Activated CD8-positive, alpha-beta T cell treated with anti-CD3 and anti-CD28 coated beads for 36 hours (primary cell): Measurements from ENCODE around the gene ADD1. TPM values are rescaled to one million over a fixed set of nuclear protein-coding genes. Genes with fewer than 3 reads are reported as not detected.

Experiments used
- ATAC-seq: fragments of 200-7000 bp; cut with Tn5 transposase; one replicate; pipeline ENCODE4 v1.10.0; 2021; ENCODE audit warnings: mild to moderate bottlenecking, moderate library complexity
- CTCF ChIA-PET: fragments of 350-600 bp; sonication (Branson Sonifier 250); formaldehyde crosslinking; loops from one replicate; lab custom pipeline; 2021; ENCODE audit warnings: antibody characterized with exemption; lab: Charles Lee
- POLR2A ChIA-PET: fragments of 350-600 bp; sonication (Branson Sonifier 250); formaldehyde crosslinking; loops from one replicate; lab custom pipeline; 2021; ENCODE audit warnings: antibody characterized with exemption; lab: Charles Lee
- DNase-seq: peaks from one replicate; pipeline ENCODE4 v3.0.0-alpha.2; 2020
- H3K27ac Mint-ChIP-seq: one replicate; pipeline ENCODE4 v1.8.0; 2021; ENCODE audit warnings: mild to moderate bottlenecking, mixed read lengths
- H3K27me3 Mint-ChIP-seq: one replicate; pipeline ENCODE4 v1.8.0; 2021; ENCODE audit warnings: mixed read lengths
- H3K36me3 Mint-ChIP-seq: one replicate; pipeline ENCODE4 v1.8.0; 2021; ENCODE audit warnings: low read depth, mixed read lengths
- H3K4me1 Mint-ChIP-seq: one replicate; pipeline ENCODE4 v1.8.0; 2021; ENCODE audit warnings: low read depth, mixed read lengths
- H3K4me3 Mint-ChIP-seq: one replicate; pipeline ENCODE4 v1.8.0; 2021; ENCODE audit warnings: mild to moderate bottlenecking, moderate library complexity, mixed read lengths
- H3K9me3 Mint-ChIP-seq: one replicate; pipeline ENCODE4 v1.8.0; 2021; ENCODE audit warnings: mixed read lengths
- intact Hi-C: fragments of 100-400 bp; cut with micrococcal nuclease; formaldehyde crosslinking; loops from one replicate; pipeline ENCODE4 v1.10.0; 2022
- total RNA-seq, 2 experiments: library from RNA; stranded (reverse); gene quantifications; one replicate each; pipeline ENCODE4 v1.2.3, GENCODE V29; 2021
- TF ChIP-seq, protein P1 (sequence below): fragments of 200-600 bp; IDR thresholded peaks from one replicate; pipeline ENCODE4 v1.8.0; 2022; ENCODE audit warnings: antibody characterized with exemption, mild to moderate bottlenecking

ADD1 gene
- total RNA-seq, 2 experiments from 2014 or later = 149 to 154 TPM

DNA sequence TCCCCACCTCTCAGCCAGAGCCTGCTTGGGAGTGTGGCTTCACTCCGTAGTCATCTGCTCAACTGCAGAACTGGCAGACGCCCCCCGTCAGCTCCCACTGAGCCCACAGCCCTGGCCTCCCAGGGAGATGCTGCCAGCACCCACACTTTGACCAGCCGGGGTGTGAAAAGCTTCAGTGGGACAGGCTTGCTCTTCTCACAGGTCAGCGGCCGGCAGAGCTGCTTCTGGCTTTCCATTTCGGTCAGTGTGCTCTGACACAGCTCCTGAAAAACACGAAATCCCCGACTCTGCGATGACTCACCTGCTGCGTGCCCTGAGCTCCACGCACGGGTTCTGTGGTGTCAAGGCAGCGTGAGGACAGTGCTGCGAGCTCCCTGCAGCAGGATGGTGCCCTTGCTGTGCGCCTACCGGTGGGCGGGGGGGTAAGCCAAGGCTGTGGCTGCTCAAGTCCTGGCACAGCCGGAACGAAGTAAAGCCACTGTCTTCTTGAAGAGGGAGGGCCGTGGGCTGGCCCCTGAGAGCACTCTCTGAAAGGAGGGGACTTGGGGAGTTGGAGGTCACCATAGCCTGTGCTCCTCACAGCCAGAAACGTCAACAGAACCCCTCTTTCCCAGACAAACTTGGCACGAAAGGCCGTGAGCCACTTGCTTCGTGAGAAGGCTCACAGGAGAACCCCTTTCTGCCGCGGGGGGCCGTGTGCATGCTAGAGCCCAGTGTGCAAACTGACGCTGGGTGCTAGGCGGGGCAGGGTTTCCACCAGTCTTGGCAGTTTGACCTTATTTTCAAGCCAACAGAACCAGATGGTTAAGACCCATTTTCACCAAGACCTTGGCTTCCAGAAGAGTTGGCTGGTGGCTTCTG, 96.0 kb downstream of the ADD1 start:
- intact Hi-C loops = loop anchor here (5.0 kb wide), 3 partner anchors 92 to 192 kb away; no protein-coding TSS in a partner anchor
- Mint-ChIP-seq H3K27ac (peak overlapping the region; percentile 64), H3K36me3 (peaks cover 73% of the 10 kb centered on the region), H3K9me3 (no peaks in the 10 kb centered on the region), H3K27me3 (no peaks in the 10 kb centered on the region), H3K4me1 (peaks cover 60% of the 10 kb centered on the region), H3K4me3 (no peak overlapping the region)
- ChIA-PET POLR2A (interaction anchor here (1.4 to 7.6 kb wide), 2 partner anchors 10 to 23 kb away, joined by 5 to 121 read pairs; no protein-coding TSS in a partner anchor), CTCF (interaction anchor here (1.0 to 6.2 kb wide), 2 partner anchors 9 to 14 kb away, joined by 4 to 59 read pairs; no protein-coding TSS in a partner anchor)
- ATAC-seq (no peak), DNase-seq (peak; percentile 26)
- TF ChIP-seq, protein P1, sequence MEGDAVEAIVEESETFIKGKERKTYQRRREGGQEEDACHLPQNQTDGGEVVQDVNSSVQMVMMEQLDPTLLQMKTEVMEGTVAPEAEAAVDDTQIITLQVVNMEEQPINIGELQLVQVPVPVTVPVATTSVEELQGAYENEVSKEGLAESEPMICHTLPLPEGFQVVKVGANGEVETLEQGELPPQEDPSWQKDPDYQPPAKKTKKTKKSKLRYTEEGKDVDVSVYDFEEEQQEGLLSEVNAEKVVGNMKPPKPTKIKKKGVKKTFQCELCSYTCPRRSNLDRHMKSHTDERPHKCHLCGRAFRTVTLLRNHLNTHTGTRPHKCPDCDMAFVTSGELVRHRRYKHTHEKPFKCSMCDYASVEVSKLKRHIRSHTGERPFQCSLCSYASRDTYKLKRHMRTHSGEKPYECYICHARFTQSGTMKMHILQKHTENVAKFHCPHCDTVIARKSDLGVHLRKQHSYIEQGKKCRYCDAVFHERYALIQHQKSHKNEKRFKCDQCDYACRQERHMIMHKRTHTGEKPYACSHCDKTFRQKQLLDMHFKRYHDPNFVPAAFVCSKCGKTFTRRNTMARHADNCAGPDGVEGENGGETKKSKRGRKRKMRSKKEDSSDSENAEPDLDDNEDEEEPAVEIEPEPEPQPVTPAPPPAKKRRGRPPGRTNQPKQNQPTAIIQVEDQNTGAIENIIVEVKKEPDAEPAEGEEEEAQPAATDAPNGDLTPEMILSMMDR = no peak

DNA sequence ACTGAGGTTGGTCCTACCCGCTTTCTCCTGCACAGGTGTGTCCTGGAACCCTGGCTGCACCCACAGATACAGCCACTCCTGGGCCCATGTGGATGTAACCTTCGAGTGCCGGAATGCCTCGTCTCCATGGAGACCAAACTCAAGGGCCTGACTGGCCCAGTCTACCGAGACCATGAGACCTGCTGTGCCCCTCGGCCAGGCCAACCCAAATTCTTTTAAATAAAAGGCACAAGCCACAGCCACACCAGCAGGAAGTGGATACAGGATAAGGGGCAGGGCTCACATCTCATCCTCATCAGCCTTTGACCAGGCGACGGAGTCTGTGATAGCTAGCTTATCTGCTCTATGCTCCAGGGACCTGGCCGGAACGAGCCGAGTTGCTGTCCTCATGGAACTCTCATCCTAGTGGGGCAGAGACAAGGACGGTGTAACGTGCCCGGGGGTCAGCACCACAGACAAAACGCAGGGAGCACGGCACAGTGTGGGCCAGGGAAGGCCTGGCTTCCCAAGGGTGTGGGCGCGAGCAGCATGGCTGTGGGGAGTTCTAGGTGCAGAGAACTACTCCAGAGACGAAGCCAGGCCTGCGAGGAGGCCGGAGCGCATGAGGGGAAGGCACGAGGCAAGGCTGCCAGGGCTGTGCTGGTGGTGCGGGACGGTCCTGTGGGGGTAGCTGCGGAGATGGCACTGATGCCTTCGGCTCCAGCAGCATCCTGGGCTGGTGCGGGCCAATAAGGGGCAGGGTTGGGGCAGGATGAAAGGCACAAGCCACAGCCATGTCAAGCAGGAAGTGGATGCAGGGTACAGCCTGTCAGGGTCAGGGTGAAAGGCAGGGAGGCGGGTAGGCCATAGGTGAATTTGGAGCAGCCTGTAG, 96.9 kb downstream of the ADD1 start:
- ChIA-PET POLR2A (interaction anchor here (7.6 kb wide), 1 partner anchor 10 kb away, joined by 121 read pairs; no protein-coding TSS in a partner anchor), CTCF (interaction anchor here (0.9 to 6.2 kb wide), 2 partner anchors 13 to 14 kb away, joined by 3 to 59 read pairs; no protein-coding TSS in a partner anchor)
- DNase-seq (no peak), ATAC-seq (no peak)
- intact Hi-C loops = no loop called here
- Mint-ChIP-seq H3K27me3 (no peaks in the 10 kb centered on the region), H3K36me3 (peaks cover 77% of the 10 kb centered on the region), H3K4me1 (peaks cover 66% of the 10 kb centered on the region), H3K4me3 (no peak overlapping the region), H3K27ac (peak overlapping the region; percentile 64), H3K9me3 (no peaks in the 10 kb centered on the region)
- TF ChIP-seq, protein P1 = no peak

DNA sequence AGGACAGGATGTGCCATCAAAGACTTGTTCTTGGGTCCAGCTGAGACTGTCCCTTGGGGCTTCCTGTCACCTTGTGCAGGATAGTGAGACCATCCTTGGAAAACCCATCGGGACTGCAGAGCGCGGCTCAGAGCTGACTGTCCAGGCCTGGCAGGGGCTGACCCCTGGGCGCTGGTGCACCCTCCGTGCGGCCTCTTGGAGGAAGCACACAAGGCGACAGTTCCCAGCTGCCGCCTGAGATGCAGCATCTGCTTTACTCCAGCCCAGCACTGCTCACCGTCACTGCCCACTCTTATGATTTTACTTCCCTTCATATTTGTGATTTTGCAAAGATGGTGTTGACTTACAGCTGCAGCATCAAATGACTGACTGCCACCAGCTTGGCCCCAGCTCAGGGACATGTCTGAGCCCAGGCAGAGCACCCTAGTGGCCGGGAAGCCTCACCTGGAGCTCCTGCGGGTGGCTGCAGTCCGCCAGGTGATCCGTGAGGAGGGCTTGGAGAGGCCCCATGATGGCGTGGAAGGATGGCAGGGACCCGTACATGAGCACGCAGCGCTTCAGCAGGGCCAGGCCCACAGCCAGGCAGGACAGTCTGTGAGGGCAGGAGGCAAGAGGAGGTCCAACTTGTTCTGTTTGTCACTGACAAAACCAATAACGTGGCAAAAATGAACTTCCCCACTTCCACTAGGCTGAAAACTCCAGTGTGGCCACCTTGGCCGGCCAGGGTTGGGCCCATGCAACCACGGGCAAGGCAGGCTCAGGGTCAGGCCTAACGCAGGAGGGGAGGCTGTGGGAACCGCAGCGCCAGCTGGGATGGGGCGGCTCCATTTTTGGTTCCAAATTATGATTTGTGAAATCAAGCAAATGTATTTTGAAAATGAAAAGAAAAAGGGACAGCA, 97.7 kb downstream of the ADD1 start:
- no peak for ATAC-seq
- TF ChIP-seq, protein P1 = no peak
- no peaks in the 10 kb centered on the region for H3K27me3 Mint-ChIP-seq
- peak overlapping the region; percentile 64 for H3K27ac Mint-ChIP-seq
- peaks cover 73% of the 10 kb centered on the region for H3K36me3 Mint-ChIP-seq
- intact Hi-C loops = no loop called here
- H3K4me3 Mint-ChIP-seq = no peak overlapping the region
- DNase-seq = no peak
- CTCF ChIA-PET = interaction anchor here (0.9 kb wide), 1 partner anchor 13 kb away, joined by 3 read pairs; no protein-coding TSS in a partner anchor
- POLR2A ChIA-PET = interaction anchor here (7.6 kb wide), 1 partner anchor 9 kb away, joined by 121 read pairs; no protein-coding TSS in a partner anchor
- H3K9me3 Mint-ChIP-seq = no peaks in the 10 kb centered on the region
- peaks cover 62% of the 10 kb centered on the region for H3K4me1 Mint-ChIP-seq

DNA sequence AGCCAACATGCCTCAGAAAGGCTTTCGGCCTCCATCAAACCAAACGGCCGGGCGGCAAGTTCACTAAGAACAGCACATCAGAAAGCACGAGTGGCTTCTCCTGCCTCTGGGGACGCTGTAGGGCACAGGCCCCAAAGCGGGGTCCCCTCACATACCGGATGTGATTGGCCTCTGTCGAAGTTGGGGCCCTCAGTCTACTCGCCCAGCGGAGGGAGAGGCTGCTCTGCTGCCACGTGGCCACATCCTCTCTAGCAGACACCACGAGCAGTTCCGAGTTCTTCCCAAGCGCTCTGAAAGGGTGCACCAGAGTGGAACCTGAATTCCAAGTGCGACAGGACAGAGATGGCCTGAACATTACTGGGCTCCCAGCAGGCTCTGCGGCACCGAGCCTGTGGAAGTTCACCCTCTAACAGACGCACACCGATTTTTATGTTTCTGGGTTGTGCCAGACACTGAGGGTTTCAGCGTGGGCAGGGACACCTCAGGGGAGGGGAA, 98.4 kb downstream of the ADD1 start:
- DNase-seq (no peak), ATAC-seq (peak; percentile 28)
- TF ChIP-seq, protein P1 = no peak
- ChIA-PET CTCF (no interaction called here), POLR2A (interaction anchor here (7.6 kb wide), 1 partner anchor 8 kb away, joined by 121 read pairs; no protein-coding TSS in a partner anchor)
- intact Hi-C loops = no loop called here
- Mint-ChIP-seq H3K4me1 (peaks cover 58% of the 10 kb centered on the region), H3K27me3 (no peaks in the 10 kb centered on the region), H3K27ac (peak overlapping the region; percentile 83), H3K9me3 (no peaks in the 10 kb centered on the region), H3K4me3 (peak overlapping the region; percentile 19), H3K36me3 (peaks cover 71% of the 10 kb centered on the region)
